ENCODE measurements around the gene BAHCC1. TPM values are rescaled to one million over a fixed set of nuclear protein-coding genes. Genes with fewer than 3 reads are reported as not detected.

The BAHCC1 gene
- total RNA-seq, 1 experiment from 2014 or later = 29.8 TPM

DNA sequence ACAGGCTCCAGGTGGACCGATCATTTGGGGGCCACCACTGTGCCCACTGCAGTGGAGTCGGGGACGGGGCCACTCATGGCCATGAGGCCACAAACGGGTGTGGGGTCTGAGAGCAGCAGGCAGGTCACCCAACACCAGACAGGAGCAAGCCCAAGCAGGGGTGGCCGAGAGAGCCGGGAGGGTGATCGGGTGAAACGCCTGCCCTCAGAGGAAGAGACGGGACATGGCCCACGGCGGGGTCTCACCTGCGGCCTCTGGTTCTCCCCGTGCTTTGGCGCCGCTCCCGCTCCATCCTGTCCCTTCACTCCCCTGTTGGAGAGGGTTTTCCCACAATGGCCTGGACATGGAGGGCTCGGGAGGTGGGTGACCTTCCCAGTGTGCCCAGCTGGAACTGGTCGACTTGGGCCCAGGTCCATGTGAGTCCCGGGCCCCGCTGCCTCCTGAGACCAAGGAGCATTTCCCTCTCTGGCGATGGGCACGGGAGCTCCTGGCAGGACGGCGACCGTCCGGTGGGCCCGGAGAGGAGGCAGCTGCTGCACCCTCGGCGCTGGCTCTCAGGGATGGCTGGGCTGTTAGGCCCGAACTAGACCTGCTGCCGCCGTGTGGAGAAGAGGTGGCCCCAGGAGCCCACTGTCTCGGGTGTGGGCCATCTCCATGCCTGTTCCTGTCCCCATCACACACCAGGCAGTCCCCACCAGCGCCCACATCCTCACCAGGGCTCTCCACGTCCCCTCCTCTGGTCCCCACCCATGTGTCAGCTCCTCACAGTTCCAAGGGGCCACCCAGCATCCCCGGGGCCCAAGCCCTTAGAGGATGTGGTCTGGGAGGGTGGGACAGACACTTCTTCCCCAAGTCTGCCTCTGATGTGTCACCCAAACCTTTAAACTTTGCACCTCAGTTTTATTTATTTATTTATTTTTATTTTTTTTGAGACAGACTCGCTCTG lies 13.4 kb upstream of the BAHCC1 start:
- ATAC-seq (no peak), DNase-seq (ENCODE audit: low spot score) (peak; percentile 13)
- no peaks in the 10 kb centered on the region for H3K4me1 Mint-ChIP-seq
- H3K36me3 Mint-ChIP-seq = no peaks in the 10 kb centered on the region
- H3K4me3 Mint-ChIP-seq = no peak overlapping the region
- H3K9me3 Mint-ChIP-seq = no peaks in the 10 kb centered on the region
- no peak overlapping the region for H3K27ac Mint-ChIP-seq
- peaks cover 39% of the 10 kb centered on the region for H3K27me3 Mint-ChIP-seq (ENCODE audit: low read depth)
- CTCF ChIA-PET = interaction anchor here (1.4 kb wide), 1 partner anchor 103 kb away, joined by 5 read pairs; no protein-coding TSS in a partner anchor
- POLR2A ChIA-PET = no interaction called here
- TF ChIP-seq, protein P1, sequence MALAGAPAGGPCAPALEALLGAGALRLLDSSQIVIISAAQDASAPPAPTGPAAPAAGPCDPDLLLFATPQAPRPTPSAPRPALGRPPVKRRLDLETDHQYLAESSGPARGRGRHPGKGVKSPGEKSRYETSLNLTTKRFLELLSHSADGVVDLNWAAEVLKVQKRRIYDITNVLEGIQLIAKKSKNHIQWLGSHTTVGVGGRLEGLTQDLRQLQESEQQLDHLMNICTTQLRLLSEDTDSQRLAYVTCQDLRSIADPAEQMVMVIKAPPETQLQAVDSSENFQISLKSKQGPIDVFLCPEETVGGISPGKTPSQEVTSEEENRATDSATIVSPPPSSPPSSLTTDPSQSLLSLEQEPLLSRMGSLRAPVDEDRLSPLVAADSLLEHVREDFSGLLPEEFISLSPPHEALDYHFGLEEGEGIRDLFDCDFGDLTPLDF (CRISPR knock-in tag; IDR thresholded peaks at IDR 0.05) = no peak
- TF ChIP-seq SOX15 (CRISPR knock-in tag; IDR thresholded peaks at IDR 0.05) (no peak), ZNF138 (CRISPR knock-in tag; conservative IDR thresholded peaks at IDR 0.05) (no peak), ZNF281 (CRISPR knock-in tag; IDR thresholded peaks at IDR 0.05) (no peak), ESRRA (CRISPR knock-in tag; IDR thresholded peaks at IDR 0.05; ENCODE audit: borderline replicate concordance) (no peak), RELA (CRISPR knock-in tag; IDR thresholded peaks at IDR 0.05; ENCODE audit: borderline replicate concordance) (no peak)
- TF ChIP-seq, protein P2, sequence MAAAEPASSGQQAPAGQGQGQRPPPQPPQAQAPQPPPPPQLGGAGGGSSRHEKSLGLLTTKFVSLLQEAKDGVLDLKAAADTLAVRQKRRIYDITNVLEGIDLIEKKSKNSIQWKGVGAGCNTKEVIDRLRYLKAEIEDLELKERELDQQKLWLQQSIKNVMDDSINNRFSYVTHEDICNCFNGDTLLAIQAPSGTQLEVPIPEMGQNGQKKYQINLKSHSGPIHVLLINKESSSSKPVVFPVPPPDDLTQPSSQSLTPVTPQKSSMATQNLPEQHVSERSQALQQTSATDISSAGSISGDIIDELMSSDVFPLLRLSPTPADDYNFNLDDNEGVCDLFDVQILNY (CRISPR knock-in tag; IDR thresholded peaks at IDR 0.05) = no peak
- TF ChIP-seq, protein P3, sequence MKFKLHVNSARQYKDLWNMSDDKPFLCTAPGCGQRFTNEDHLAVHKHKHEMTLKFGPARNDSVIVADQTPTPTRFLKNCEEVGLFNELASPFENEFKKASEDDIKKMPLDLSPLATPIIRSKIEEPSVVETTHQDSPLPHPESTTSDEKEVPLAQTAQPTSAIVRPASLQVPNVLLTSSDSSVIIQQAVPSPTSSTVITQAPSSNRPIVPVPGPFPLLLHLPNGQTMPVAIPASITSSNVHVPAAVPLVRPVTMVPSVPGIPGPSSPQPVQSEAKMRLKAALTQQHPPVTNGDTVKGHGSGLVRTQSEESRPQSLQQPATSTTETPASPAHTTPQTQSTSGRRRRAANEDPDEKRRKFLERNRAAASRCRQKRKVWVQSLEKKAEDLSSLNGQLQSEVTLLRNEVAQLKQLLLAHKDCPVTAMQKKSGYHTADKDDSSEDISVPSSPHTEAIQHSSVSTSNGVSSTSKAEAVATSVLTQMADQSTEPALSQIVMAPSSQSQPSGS (CRISPR knock-in tag; IDR thresholded peaks at IDR 0.05; ENCODE audit: borderline replicate concordance, low read depth) = no peak

- ATAC-seq = no peak
- TF ChIP-seq NFYB (CRISPR knock-in tag; conservative IDR thresholded peaks at IDR 0.05; ENCODE audit: low read depth) (no peak), SP1 (CRISPR knock-in tag; conservative IDR thresholded peaks at IDR 0.05) (no peak), SOX15 (CRISPR knock-in tag; IDR thresholded peaks at IDR 0.05) (no peak), PRRX2 (CRISPR knock-in tag; IDR thresholded peaks at IDR 0.05) (no peak), CREB1 (CRISPR knock-in tag; IDR thresholded peaks at IDR 0.05) (no peak), GTF2I (CRISPR knock-in tag; conservative IDR thresholded peaks at IDR 0.05) (no peak)
- TF ChIP-seq, protein P4, sequence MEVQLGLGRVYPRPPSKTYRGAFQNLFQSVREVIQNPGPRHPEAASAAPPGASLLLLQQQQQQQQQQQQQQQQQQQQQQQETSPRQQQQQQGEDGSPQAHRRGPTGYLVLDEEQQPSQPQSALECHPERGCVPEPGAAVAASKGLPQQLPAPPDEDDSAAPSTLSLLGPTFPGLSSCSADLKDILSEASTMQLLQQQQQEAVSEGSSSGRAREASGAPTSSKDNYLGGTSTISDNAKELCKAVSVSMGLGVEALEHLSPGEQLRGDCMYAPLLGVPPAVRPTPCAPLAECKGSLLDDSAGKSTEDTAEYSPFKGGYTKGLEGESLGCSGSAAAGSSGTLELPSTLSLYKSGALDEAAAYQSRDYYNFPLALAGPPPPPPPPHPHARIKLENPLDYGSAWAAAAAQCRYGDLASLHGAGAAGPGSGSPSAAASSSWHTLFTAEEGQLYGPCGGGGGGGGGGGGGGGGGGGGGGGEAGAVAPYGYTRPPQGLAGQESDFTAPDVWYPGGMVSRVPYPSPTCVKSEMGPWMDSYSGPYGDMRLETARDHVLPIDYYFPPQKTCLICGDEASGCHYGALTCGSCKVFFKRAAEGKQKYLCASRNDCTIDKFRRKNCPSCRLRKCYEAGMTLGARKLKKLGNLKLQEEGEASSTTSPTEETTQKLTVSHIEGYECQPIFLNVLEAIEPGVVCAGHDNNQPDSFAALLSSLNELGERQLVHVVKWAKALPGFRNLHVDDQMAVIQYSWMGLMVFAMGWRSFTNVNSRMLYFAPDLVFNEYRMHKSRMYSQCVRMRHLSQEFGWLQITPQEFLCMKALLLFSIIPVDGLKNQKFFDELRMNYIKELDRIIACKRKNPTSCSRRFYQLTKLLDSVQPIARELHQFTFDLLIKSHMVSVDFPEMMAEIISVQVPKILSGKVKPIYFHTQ (CRISPR knock-in tag; IDR thresholded peaks at IDR 0.05) = no peak
- no peak overlapping the region for H3K27ac Mint-ChIP-seq
- H3K9me3 Mint-ChIP-seq = no peaks in the 10 kb centered on the region
- DNase-seq (ENCODE audit: low spot score) = no peak
- H3K4me3 Mint-ChIP-seq = no peak overlapping the region
- H3K4me1 Mint-ChIP-seq = peaks cover under 1% of the 10 kb centered on the region
- ChIA-PET CTCF (interaction anchor here (1.4 kb wide), 1 partner anchor 102 kb away, joined by 5 read pairs; no protein-coding TSS in a partner anchor), POLR2A (no interaction called here)
- peaks cover 47% of the 10 kb centered on the region for H3K27me3 Mint-ChIP-seq (ENCODE audit: low read depth)
- H3K36me3 Mint-ChIP-seq = no peaks in the 10 kb centered on the region
Observed at GRCh38 chr17:81382851-81383250, 12.4 kb upstream of the BAHCC1 start.
